Ishikawa (cell line): ENCODE measurements around the gene RAB10.

Source experiments
- TEAD4 ChIP-seq: IDR thresholded peaks from 2 replicates; pipeline ENCODE4 v1.6.1; 2012
- TF ChIP-seq, protein P1 (sequence below): IDR thresholded peaks from 2 replicates; pipeline ENCODE4 v1.6.1; 2012; ENCODE audit warnings: low read depth, mild to moderate bottlenecking
- TF ChIP-seq, protein P2 (sequence below): IDR thresholded peaks from 2 replicates; pipeline ENCODE4 v1.6.1; 2012

GRCh38 chr2:26049641-26050040 is 15.8 kb downstream of the RAB10 start:
- TF ChIP-seq, protein P1, sequence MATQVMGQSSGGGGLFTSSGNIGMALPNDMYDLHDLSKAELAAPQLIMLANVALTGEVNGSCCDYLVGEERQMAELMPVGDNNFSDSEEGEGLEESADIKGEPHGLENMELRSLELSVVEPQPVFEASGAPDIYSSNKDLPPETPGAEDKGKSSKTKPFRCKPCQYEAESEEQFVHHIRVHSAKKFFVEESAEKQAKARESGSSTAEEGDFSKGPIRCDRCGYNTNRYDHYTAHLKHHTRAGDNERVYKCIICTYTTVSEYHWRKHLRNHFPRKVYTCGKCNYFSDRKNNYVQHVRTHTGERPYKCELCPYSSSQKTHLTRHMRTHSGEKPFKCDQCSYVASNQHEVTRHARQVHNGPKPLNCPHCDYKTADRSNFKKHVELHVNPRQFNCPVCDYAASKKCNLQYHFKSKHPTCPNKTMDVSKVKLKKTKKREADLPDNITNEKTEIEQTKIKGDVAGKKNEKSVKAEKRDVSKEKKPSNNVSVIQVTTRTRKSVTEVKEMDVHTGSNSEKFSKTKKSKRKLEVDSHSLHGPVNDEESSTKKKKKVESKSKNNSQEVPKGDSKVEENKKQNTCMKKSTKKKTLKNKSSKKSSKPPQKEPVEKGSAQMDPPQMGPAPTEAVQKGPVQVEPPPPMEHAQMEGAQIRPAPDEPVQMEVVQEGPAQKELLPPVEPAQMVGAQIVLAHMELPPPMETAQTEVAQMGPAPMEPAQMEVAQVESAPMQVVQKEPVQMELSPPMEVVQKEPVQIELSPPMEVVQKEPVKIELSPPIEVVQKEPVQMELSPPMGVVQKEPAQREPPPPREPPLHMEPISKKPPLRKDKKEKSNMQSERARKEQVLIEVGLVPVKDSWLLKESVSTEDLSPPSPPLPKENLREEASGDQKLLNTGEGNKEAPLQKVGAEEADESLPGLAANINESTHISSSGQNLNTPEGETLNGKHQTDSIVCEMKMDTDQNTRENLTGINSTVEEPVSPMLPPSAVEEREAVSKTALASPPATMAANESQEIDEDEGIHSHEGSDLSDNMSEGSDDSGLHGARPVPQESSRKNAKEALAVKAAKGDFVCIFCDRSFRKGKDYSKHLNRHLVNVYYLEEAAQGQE, result no peak
- TF ChIP-seq, protein P2, sequence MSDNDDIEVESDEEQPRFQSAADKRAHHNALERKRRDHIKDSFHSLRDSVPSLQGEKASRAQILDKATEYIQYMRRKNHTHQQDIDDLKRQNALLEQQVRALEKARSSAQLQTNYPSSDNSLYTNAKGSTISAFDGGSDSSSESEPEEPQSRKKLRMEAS, result no peak
- TF ChIP-seq TEAD4, result no peak
